SU-DHL-6 (cell line): ENCODE data around the gene HS6ST3.

Experiments
- EZH2phosphoT487 ChIP-seq: fragments of 200-600 bp; sonication (generic), shearing (Covaris generic); conservative IDR thresholded peaks from 2 replicates; pipeline ENCODE4 v1.6.1; 2018; ENCODE audit warnings: mild to moderate bottlenecking, antibody characterized with exemption, low read length, moderate library complexity, mixed read lengths
- TF ChIP-seq, protein P1 (sequence below): fragments of 200-600 bp; sonication (generic); IDR thresholded peaks from one replicate; pipeline ENCODE4 v1.5.1; 2017; ENCODE audit warnings: antibody characterized with exemption, mild to moderate bottlenecking, low read length, moderate library complexity; ENCODE audit not compliant: insufficient read depth, poor library complexity, severe bottlenecking

DNA sequence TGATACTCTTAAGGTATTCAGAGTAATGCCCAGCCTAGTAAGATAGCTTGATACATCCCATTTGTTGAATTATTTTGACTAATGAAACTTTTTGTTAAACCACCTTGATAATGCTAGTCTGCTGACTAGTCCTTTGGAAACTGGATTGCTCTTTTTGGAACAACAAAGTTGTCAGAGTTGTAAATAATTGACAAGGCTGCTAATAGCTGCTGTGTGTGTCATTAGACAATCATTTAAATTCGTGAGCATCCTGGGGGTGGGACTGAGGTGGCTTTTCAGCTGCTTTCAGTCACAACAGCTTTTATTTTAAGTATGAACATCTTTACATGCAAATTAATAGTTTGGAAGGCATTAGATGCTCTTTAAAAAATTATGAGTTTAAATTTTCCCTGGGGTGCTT, 153.5 kb downstream of the HS6ST3 start:
- TF ChIP-seq, protein P1, sequence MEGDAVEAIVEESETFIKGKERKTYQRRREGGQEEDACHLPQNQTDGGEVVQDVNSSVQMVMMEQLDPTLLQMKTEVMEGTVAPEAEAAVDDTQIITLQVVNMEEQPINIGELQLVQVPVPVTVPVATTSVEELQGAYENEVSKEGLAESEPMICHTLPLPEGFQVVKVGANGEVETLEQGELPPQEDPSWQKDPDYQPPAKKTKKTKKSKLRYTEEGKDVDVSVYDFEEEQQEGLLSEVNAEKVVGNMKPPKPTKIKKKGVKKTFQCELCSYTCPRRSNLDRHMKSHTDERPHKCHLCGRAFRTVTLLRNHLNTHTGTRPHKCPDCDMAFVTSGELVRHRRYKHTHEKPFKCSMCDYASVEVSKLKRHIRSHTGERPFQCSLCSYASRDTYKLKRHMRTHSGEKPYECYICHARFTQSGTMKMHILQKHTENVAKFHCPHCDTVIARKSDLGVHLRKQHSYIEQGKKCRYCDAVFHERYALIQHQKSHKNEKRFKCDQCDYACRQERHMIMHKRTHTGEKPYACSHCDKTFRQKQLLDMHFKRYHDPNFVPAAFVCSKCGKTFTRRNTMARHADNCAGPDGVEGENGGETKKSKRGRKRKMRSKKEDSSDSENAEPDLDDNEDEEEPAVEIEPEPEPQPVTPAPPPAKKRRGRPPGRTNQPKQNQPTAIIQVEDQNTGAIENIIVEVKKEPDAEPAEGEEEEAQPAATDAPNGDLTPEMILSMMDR: no peak
- no peak for TF ChIP-seq EZH2phosphoT487
